Lower lobe of right lung (tissue), 2 donors: Measurements from ENCODE around the gene CENPO. TPM values are rescaled to one million over a fixed set of nuclear protein-coding genes. Genes with fewer than 3 reads are reported as not detected.
A peak's percentile ranks its signal among the peaks of the same experiment; 100 is the strongest.

Experiments
- ATAC-seq, 2 donors: fragments of 200-7000 bp; cut with Tn5 transposase; one replicate each; pipeline ENCODE4 v1.9.1; 2020 to 2022; ENCODE audit warnings: mild to moderate bottlenecking in 2 of 2, moderate library complexity in 2 of 2
- DNase-seq: peaks from one replicate; pipeline ENCODE4 v3.0.0-alpha.2; 2020
- H3K27ac ChIP-seq: fragments of 200-600 bp; one replicate; pipeline ENCODE4 v1.8.0; 2022
- H3K27me3 ChIP-seq: fragments of 200-600 bp; one replicate; pipeline ENCODE4 v1.8.0; 2022; ENCODE audit warnings: low read depth
- H3K36me3 ChIP-seq: fragments of 200-600 bp; one replicate; pipeline ENCODE4 v1.8.0; 2022; ENCODE audit warnings: mild to moderate bottlenecking
- H3K4me1 ChIP-seq: fragments of 200-600 bp; one replicate; pipeline ENCODE4 v1.8.0; 2022
- H3K4me3 ChIP-seq: fragments of 200-600 bp; one replicate; pipeline ENCODE4 v1.8.0; 2022; ENCODE audit warnings: mild to moderate bottlenecking
- H3K9me3 ChIP-seq: fragments of 200-600 bp; one replicate; pipeline ENCODE4 v1.8.0; 2022
- CTCF ChIP-seq: fragments of 200-600 bp; IDR thresholded peaks from one replicate; pipeline ENCODE4 v1.8.0; 2022; ENCODE audit warnings: antibody characterized with exemption, mild to moderate bottlenecking
- intact Hi-C: fragments of 100-400 bp; cut with DNase I; formaldehyde crosslinking; loops from one replicate; pipeline ENCODE4 v1.11.0; 2022
- long read RNA-seq: library from polyadenylated mRNA; unstranded; transcript quantifications from one replicate; pipeline ENCODE4 v2.0.0, GENCODE V29; 2021
- total RNA-seq: library from RNA; stranded (reverse); fragmentation: NEBNext Ultra II Directional; extraction: Animal tissue kit (Norgen Biotek cat#: 25700); gene quantifications from one replicate; pipeline ENCODE4 v1.2.1, GENCODE V29; 2021
- donor health status: DM: no; HTN: yes; CAD: no; lungs with severe emphysema.

Gene CENPO, protein sequence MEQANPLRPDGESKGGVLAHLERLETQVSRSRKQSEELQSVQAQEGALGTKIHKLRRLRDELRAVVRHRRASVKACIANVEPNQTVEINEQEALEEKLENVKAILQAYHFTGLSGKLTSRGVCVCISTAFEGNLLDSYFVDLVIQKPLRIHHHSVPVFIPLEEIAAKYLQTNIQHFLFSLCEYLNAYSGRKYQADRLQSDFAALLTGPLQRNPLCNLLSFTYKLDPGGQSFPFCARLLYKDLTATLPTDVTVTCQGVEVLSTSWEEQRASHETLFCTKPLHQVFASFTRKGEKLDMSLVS
- total RNA-seq, result 5.3 TPM
- long read RNA-seq, full-length matches to known transcripts, result 1 of 8 reads
- long read RNA-seq, partial matches to known transcripts, result 0 of 8 reads
- long read RNA-seq, other reads (novel, unspliced or antisense), result 7 of 8 reads

- H3K27me3 ChIP-seq, result no peaks in the 10 kb centered on the region
Observed at GRCh38 chr2:24792874-24793760, at the start of gene CENPO, which contains the start of gene PTRHD1. Gene CENPO (plus strand): TSS chr2:24793425. CDS start chr2:24793920, 495 bp downstream. Gene PTRHD1 (minus strand): TSS chr2:24793391. CDS start chr2:24793377, 14 bp downstream.

GRCh38 chr2:24743924-24744323, 49.3 kb upstream of the CENPO start:
- Histone ChIP-seq H3K9me3 (no peaks in the 10 kb centered on the region), H3K4me1 (peaks cover 12% of the 10 kb centered on the region), H3K27ac (no peak overlapping the region), H3K36me3 (peaks cover 49% of the 10 kb centered on the region), H3K27me3 (no peaks in the 10 kb centered on the region), H3K4me3 (no peak overlapping the region)
- intact Hi-C loops, result no loop called here
- no peak for TF ChIP-seq CTCF
- ATAC-seq (no peak), DNase-seq (no peak)

More at GRCh38 chr2:24792874-24793760, at the start of gene CENPO, which contains the start of gene PTRHD1:
- Histone ChIP-seq H3K4me3 (peak within 1 kb of the TSS; percentile 80), H3K27ac (peak within 1 kb of the TSS; percentile 100), H3K36me3 (peaks cover 4% of the 10 kb centered on the region), H3K9me3 (no peaks in the 10 kb centered on the region), H3K4me1 (peaks cover 20% of the 10 kb centered on the region)
- ATAC-seq, result peak; percentile 98 to 99
- TF ChIP-seq CTCF, result peak; percentile 65
- peak; percentile 99 for DNase-seq
- intact Hi-C loops, result no loop called here

GRCh38 chr2:24744356-24744755, 48.9 kb upstream of the CENPO start:
- ATAC-seq (no peak), DNase-seq (no peak)
- no peak for TF ChIP-seq CTCF
- Histone ChIP-seq H3K27me3 (no peaks in the 10 kb centered on the region), H3K4me3 (no peak overlapping the region), H3K4me1 (peaks cover 12% of the 10 kb centered on the region), H3K27ac (no peak overlapping the region), H3K9me3 (no peaks in the 10 kb centered on the region), H3K36me3 (peaks cover 49% of the 10 kb centered on the region)
- intact Hi-C loops, result no loop called here

DNA sequence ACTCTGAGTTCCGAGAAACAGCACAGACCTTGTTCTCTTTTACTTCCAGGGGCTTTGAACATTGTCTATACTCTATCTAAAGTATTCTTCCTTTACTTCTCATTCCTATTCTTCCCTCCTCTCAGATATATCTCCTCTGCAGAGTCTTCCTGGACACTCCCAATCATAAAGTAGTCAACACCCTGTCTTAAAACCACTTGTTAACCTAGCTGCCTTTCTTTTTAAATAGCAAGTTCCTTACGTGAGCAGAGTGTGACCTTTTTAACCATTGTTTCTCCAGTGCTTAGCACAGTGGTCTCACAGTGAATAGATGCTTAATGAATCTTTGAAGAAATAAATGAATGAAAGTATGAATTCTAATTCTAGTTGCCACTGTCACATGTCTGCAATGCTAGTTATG, 47.4 kb upstream of the CENPO start:
- no peak overlapping the region for H3K27ac ChIP-seq
- no peak for ATAC-seq
- DNase-seq, result no peak

More for the DNA sequence above, 47.4 kb upstream of the CENPO start:
- Histone ChIP-seq H3K9me3 (no peaks in the 10 kb centered on the region), H3K27me3 (no peaks in the 10 kb centered on the region), H3K4me1 (peaks cover 12% of the 10 kb centered on the region), H3K36me3 (peaks cover 49% of the 10 kb centered on the region), H3K4me3 (no peak overlapping the region)
- intact Hi-C loops, result no loop called here
- no peak for TF ChIP-seq CTCF
